ENCODE measurements around the gene KIF21B.

- TF ChIP-seq TARDBP (IDR thresholded peaks at IDR 0.05): no peak
- TF ChIP-seq FOXM1 (IDR thresholded peaks at IDR 0.05; ENCODE audit: borderline replicate concordance): peak; percentile 67
These were observed at the start of gene KIF21B for GRCh38 chr1:201023517-201023902.

All from HEK293T (cell line).